GM12878 (cell line): Measurements from ENCODE around the gene DIO3. TPM values are rescaled to one million over a fixed set of nuclear protein-coding genes. Genes with fewer than 3 reads are reported as not detected.

Experiments used
- ATAC-seq: fragments of 200-7000 bp; cut with Tn5 transposase; 3 replicates; pipeline ENCODE4 v1.9.1; 2020; ENCODE audit warnings: mild to moderate bottlenecking, moderate library complexity
- Bru-seq: library from RNA; stranded (reverse); fragments of 400-500 nt; gene quantifications from one replicate; lab custom pipeline; 2021; lab: Mats Ljungman, UMichigan
- BruChase-seq, 2 experiments: library from RNA; stranded (reverse); fragments of 400-500 nt; gene quantifications; one replicate each; lab custom pipeline; 2021; lab: Mats Ljungman, UMichigan
- BruUV-seq: library from RNA; stranded (reverse); fragments of 400-500 nt; replicated peaks from 2 replicates; lab custom pipeline; 2021; lab: Mats Ljungman, UMichigan
- CTCF ChIA-PET: fragments of 300-600 bp; sonication (Branson Sonifier 250); formaldehyde crosslinking; extraction: SDS; loops from one replicate; lab custom pipeline; 2021; ENCODE audit warnings: inconsistent platforms; lab: Yijun Ruan, JAX
- POLR2A ChIA-PET: fragments of 350-600 bp; formaldehyde crosslinking; extraction: SDS; loops from one replicate; lab custom pipeline; 2021; ENCODE audit warnings: inconsistent platforms; lab: Charles Lee
- RAD21 ChIA-PET: fragments of 300-600 bp; sonication (Branson Sonifier 250); formaldehyde crosslinking; loops from one replicate; lab custom pipeline; 2023; ENCODE audit warnings: antibody characterized with exemption; ENCODE audit not compliant: unreplicated experiment; lab: Charles Lee
- SMC1A ChIA-PET: fragments of 300-600 bp; sonication (Branson Sonifier 250); formaldehyde crosslinking; loops from one replicate; lab custom pipeline; 2023; ENCODE audit not compliant: unreplicated experiment, uncharacterized antibody; lab: Charles Lee
- DNase-seq: peaks from one replicate; pipeline ENCODE4 v3.0.0-alpha.2; 2011; ENCODE audit warnings: low read depth, low spot score
- FAIRE-seq: peaks from 3 replicates; lab custom pipeline; 2011; peaks lifted over from hg19 to GRCh38; lab: Jason Lieb, UNC
- H2AFZ ChIP-seq: 2 replicates; pipeline ENCODE4 v1.6.0; 2011; ENCODE audit warnings: low read depth, low read length, control low read depth; ENCODE audit not compliant: control insufficient read depth
- H3K27ac ChIP-seq: 2 replicates; pipeline ENCODE4 v1.5.1; 2011; ENCODE audit warnings: control low read depth; ENCODE audit not compliant: control insufficient read depth, insufficient read depth
- H3K27me3 ChIP-seq, 2 experiments: replicated peaks in 1 of 2; 2 replicates each; pipeline versions ENCODE4 v1.6.0 to v1.6.1; 2011; ENCODE audit warnings: low read length in 1 of 2; ENCODE audit not compliant: control insufficient read depth in 2 of 2, insufficient read depth in 2 of 2
- H3K36me3 ChIP-seq, 2 experiments: 2 replicates each; pipeline ENCODE4 v1.5.1; 2011; ENCODE audit warnings: low read length in 1 of 2; ENCODE audit not compliant: control insufficient read depth in 2 of 2, insufficient read depth in 2 of 2
- H3K4me1 ChIP-seq: 2 replicates; pipeline ENCODE4 v1.6.1; 2011; ENCODE audit warnings: mild to moderate bottlenecking, low read length, moderate library complexity, mixed read lengths; ENCODE audit not compliant: control insufficient read depth, insufficient read depth
- H3K4me2 ChIP-seq: 2 replicates; pipeline ENCODE4 v1.6.0; 2011; ENCODE audit warnings: control low read depth; ENCODE audit not compliant: control insufficient read depth, insufficient read depth
- H3K4me3 ChIP-seq: fragments of 200-600 bp; sonication (generic); 2 replicates; pipeline ENCODE4 v1.5.1; 2016
- H3K79me2 ChIP-seq: 2 replicates; pipeline ENCODE4 v1.6.0; 2011; ENCODE audit warnings: low read length; ENCODE audit not compliant: control insufficient read depth, insufficient read depth
- H3K9ac ChIP-seq: 2 replicates; pipeline ENCODE4 v1.8.0; 2011; ENCODE audit warnings: low read length, control low read depth, mixed read lengths; ENCODE audit not compliant: control insufficient read depth, insufficient read depth
- H3K9me3 ChIP-seq: replicated peaks from 3 replicates; pipeline ENCODE4 v1.5.1; 2011; ENCODE audit warnings: mild to moderate bottlenecking, low read length; ENCODE audit not compliant: control insufficient read depth, insufficient read depth
- H4K20me1 ChIP-seq: 2 replicates; pipeline ENCODE4 v1.6.0; 2011; ENCODE audit not compliant: control insufficient read depth, insufficient read depth
- BCL3 ChIP-seq: IDR thresholded peaks from 2 replicates; pipeline ENCODE4 v1.6.1; 2011; ENCODE audit warnings: borderline replicate concordance, low read depth, mild to moderate bottlenecking, moderate library complexity, low read length; ENCODE audit not compliant: insufficient read depth, poor library complexity, severe bottlenecking
- HDAC6 ChIP-seq: fragments of 200-600 bp; sonication (generic); IDR thresholded peaks from one replicate; pipeline ENCODE4 v1.8.0; 2017; ENCODE audit warnings: antibody characterized with exemption; ENCODE audit not compliant: unreplicated experiment
- WGBS: methylation state at CpG from one replicate; pipeline ENCODE4 v1.1.6; 2016; ENCODE audit warnings: low lambda C conversion rate; ENCODE audit not compliant: insufficient replicate concordance, insufficient coverage; ENCODE audit errors: missing lambda C conversion rate; 5-methylcytosine and 5-hydroxymethylcytosine counted together
- in situ Hi-C: fragments of 300-500 bp; cut with MboI; formaldehyde crosslinking; loops from 9 replicates; pipeline ENCODE4 v1.14.3; 2018; ENCODE audit warnings: mixed read lengths
- intact Hi-C: fragments of 100-400 bp; cut with micrococcal nuclease; formaldehyde crosslinking; loops from one replicate; pipeline ENCODE4 v1.14.2; 2022; ENCODE audit not compliant: unreplicated experiment
- long read RNA-seq, 2 experiments: library from polyadenylated mRNA; unstranded; transcript quantifications; one replicate each; pipeline ENCODE4 v2.0.0, GENCODE V29; 2019 to 2020
- polyA minus RNA-seq, 3 experiments: library from RNA; depleted of rRNA, polyadenylated mRNA; stranded (reverse); fragments of >200 nt; gene quantifications; 2 replicates each; pipeline ENCODE4 v1.2.3, GENCODE V29; 2011
- polyA plus RNA-seq, 11 experiments: library from polyadenylated mRNA; depleted of rRNA in 4 of 11; unstranded in 6 of 11; stranded (reverse) in 5 of 11; fragments of >200 nt; fragmentation: Nextera tagmentation in 4 of 11; fragmentation: Illumina TruSeq in 1 of 11; extraction: Ambion mirVana in 4 of 11; extraction: Trizol in 1 of 11; gene quantifications; 1 replicate in 1 of 11; 2 replicates in 10 of 11; pipeline versions ENCODE4 v1.2.1 to v1.2.3, GENCODE V29; 2011 to 2016; ENCODE audit warnings: inconsistent platforms in 2 of 11, missing spikeins in 2 of 11, low read depth in 1 of 11
- total RNA-seq, 4 experiments: library from RNA; depleted of rRNA in 3 of 4; stranded (reverse); fragments of >200 nt in 3 of 4; fragmentation: Illumina TruSeq in 1 of 4; extraction: Trizol in 1 of 4; gene quantifications; 2 replicates each; pipeline versions ENCODE4 v1.2.1 to v1.2.3, GENCODE V29; 2013 to 2021

Gene DIO3
- not detected in 2 replicates for total RNA-seq (2013; cell fraction: nucleolus; rRNA removed)
- not detected in 2 replicates for total RNA-seq (2014; rRNA removed)
- total RNA-seq (2014; rRNA removed; fragmentation: Illumina TruSeq; extraction: Trizol) = not detected in 2 replicates
- not detected in 2 replicates for total RNA-seq (2021)
- not detected for polyA plus RNA-seq (2011; ENCODE audit: low read depth)
- not detected in 2 replicates for polyA plus RNA-seq (2011; rRNA removed)
- not detected in 2 replicates for polyA plus RNA-seq (2011; cell fraction: cytosol; rRNA removed)
- polyA plus RNA-seq (2011; cell fraction: nucleus; rRNA removed) = not detected in 2 replicates
- polyA plus RNA-seq (2012) = not detected in 2 replicates
- not detected in 2 replicates for polyA plus RNA-seq (2014; fragmentation: Illumina TruSeq; extraction: Trizol)
- polyA plus RNA-seq (2014; fragmentation: Nextera tagmentation; extraction: Ambion mirVana) = not detected
- polyA plus RNA-seq (2014; rRNA removed) = not detected in 2 replicates
- polyA plus RNA-seq (2016; fragmentation: Nextera tagmentation; extraction: Ambion mirVana) = not detected
- polyA minus RNA-seq (2011; rRNA and poly(A)+ RNA removed) = not detected in 2 replicates
- polyA minus RNA-seq (2011; cell fraction: cytosol; rRNA and poly(A)+ RNA removed) = not detected in 2 replicates
- polyA minus RNA-seq (2011; cell fraction: nucleus; rRNA and poly(A)+ RNA removed) = not detected in 2 replicates
- Bru-seq, nascent RNA = not detected
- BruChase-seq, experiment 1, labeled RNA remaining after a 6-hour chase = not detected
- not detected for BruChase-seq, experiment 2, labeled RNA remaining after a 2-hour chase
- long read RNA-seq, experiment 1 = 0 reads
- long read RNA-seq, experiment 2 = 0 reads

- no peak within 1 kb of the TSS for H2AFZ ChIP-seq
- intact Hi-C loops = no loop called here
- 71% methylated on average over 42 of the region's 73 CpGs for WGBS
Observed at GRCh38 chr14:101561145-101561896, at the start of gene DIO3. Gene DIO3 (plus strand): TSS chr14:101561495.

More at GRCh38 chr14:101561145-101561896, at the start of gene DIO3:
- Histone ChIP-seq H3K4me3 (no peak within 1 kb of the TSS), H4K20me1 (no peaks in the 10 kb centered on the region), H3K79me2 (no peaks in the 10 kb centered on the region), H3K4me1 (no peaks in the 10 kb centered on the region), H3K36me3 (no peaks in the 10 kb centered on the region), H3K27ac (no peak within 1 kb of the TSS), H3K4me2 (no peak within 1 kb of the TSS), H3K9me3 (no peaks in the 10 kb centered on the region; the same call in 2 of the 3 replicates), H3K9ac (no peak within 1 kb of the TSS), H3K27me3 (no peaks in the 10 kb centered on the region; a peak in 2 of 4 replicates)
- BruUV-seq = no TSS peak
- DNase-seq = no peak
- CTCF ChIA-PET = no interaction called here
- no peak for FAIRE-seq
- RAD21 ChIA-PET = no interaction called here
- POLR2A ChIA-PET = no interaction called here
- no peak for ATAC-seq
- no peak for TF ChIP-seq HDAC6
- TF ChIP-seq BCL3 = no peak
- SMC1A ChIA-PET = no interaction called here
- in situ Hi-C loops = no loop called here
